Measurements from ENCODE around the gene HECTD4.
"Not testable (repeated sequence)": the region's sequence is repeated elsewhere in the genome, so short reads cannot be mapped to it uniquely, and the experiment has no call there.

The HECTD4 gene

DNA sequence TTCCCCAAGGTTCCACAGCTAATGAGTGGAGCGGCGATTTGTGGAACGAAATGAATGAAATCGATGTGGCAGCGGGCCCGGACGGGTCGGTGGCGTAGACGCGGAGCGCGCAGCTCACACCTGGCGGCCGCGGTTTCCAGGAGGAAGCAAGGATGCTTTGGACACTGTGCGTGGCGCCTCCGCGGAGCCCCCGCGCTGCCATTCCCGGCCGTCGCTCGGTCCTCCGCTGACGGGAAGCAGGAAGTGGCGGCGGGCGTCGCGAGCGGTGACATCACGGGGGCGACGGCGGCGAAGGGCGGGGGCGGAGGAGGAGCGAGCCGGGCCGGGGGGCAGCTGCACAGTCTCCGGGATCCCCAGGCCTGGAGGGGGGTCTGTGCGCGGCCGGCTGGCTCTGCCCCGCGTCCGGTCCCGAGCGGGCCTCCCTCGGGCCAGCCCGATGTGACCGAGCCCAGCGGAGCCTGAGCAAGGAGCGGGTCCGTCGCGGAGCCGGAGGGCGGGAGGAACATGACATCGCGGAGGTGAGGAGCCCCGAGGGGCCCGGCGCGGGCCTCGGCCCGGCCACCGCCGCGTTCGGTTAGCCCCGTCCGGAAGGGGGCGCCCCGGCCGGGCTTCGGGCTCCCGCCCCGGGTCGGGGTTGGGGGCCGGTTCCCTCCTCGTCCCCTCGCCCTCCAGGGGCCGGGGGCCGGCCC is 36.5 kb upstream of the HECTD4 start, which contains the start of gene PTPN11:
TSS of gene PTPN11 (plus strand) at position 340 of the 689 bp plus-strand sequence. CDS start at position 505, 165 bp downstream.
- Histone ChIP-seq H3K4me3 (ENCODE audit: low read length) (peak within 1 kb of the TSS; percentile 95), H3K27me3 (ENCODE audit: control insufficient read depth, insufficient read depth, low read length) (no peaks in the 10 kb centered on the region), H3K4me1 (ENCODE audit: control insufficient read depth, insufficient read depth, low read length) (peaks cover 8% of the 10 kb centered on the region), H3K36me3 (ENCODE audit: control insufficient read depth, insufficient read depth, low read length) (no peaks in the 10 kb centered on the region), H3K9ac (ENCODE audit: low read length) (peak within 1 kb of the TSS; percentile 90), H3K27ac (ENCODE audit: low read depth, low read length) (peak within 1 kb of the TSS; percentile 95)

DNA sequence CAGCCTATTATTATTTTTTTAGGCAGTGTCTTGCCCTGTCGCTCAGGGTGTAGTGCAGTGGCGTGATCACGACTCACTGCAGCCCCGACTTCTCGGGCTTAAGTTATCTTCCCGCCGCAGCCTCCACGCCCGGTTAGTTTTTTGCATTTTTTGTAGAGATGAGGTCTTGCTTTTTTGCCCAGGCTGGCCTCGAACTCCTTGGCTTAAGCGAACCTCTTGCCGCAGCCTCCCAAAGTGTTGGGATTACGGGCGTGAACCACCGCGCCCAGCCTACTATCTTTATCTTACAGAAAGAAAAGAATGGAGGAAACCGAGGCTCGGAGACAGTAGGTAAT is 36.0 kb upstream of the HECTD4 start:
- Histone ChIP-seq H3K9ac (ENCODE audit: low read length) (peak overlapping the region; percentile 82), H3K4me1 (ENCODE audit: control insufficient read depth, insufficient read depth, low read length) (peaks cover 8% of the 10 kb centered on the region), H3K36me3 (ENCODE audit: control insufficient read depth, insufficient read depth, low read length) (no peaks in the 10 kb centered on the region), H3K27me3 (ENCODE audit: control insufficient read depth, insufficient read depth, low read length) (no peaks in the 10 kb centered on the region), H3K4me3 (ENCODE audit: low read length) (peak overlapping the region; percentile 95), H3K27ac (ENCODE audit: low read depth, low read length) (peak overlapping the region; percentile 95)

DNA sequence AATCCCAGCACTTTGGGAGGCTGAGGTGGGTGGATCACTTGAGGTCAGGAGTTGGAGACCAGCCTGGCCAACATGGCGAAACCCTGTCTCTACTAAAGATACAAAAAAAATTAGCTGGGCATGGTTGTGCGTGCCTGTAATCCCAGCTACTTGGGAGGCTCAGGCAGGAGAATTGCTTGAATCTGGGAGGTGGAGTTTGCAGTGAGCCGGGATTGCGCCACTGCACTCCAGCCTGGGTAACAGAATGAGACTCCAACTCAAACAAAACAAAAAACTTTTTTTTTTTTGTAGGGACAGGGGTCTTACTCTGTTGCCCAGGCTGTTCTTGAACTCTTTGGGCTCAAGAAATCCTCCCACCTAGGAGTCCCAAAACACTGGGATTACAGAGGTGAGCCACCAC is 33.2 kb upstream of the HECTD4 start:
- H3K4me1 ChIP-seq (ENCODE audit: control insufficient read depth, insufficient read depth, low read length); H3K4me3 ChIP-seq (ENCODE audit: low read length); H3K27me3 ChIP-seq (ENCODE audit: control insufficient read depth, insufficient read depth, low read length); H3K27ac ChIP-seq (ENCODE audit: low read depth, low read length); H3K36me3 ChIP-seq (ENCODE audit: control insufficient read depth, insufficient read depth, low read length); H3K9ac ChIP-seq (ENCODE audit: low read length): not testable (repeated sequence)

DNA sequence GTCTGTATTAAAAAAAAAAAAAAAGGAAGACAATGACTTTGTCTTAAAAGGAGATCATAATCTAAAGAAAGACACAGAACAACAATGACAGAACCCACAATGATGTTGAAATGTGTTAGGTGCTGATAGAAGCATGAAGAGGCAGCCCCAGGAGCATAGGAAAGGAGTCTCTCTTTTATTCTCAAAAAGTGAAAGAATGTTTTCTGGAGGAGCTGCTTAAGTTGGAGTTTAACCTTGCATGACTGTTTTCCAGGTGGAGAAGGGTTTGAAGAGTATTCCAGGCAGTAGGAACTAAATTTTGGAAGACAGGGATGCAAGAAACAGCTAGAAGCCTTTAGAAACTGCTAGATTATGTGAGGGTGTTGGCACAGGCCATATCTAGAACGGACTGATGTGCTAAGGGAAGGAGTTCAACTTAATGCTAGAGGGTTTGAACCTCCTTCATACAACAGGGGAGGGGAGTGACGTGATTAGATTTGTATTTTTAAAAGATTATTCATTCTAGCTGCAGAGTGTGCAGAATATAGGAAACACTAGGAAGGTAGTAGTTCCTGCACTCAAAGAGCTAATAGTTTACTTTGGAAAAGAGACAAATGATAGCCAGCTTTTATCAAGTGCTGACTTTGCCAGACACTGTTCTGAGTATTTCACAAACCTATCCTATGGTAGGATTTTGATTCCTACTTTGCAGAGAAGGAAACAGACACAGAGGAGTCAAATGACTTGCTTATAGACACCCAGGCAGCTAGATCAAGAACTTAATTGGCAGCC is 31.8 kb upstream of the HECTD4 start:
- Histone ChIP-seq H3K4me3 (ENCODE audit: low read length) (no peak overlapping the region), H3K27ac (ENCODE audit: low read depth, low read length) (no peak overlapping the region)

DNA sequence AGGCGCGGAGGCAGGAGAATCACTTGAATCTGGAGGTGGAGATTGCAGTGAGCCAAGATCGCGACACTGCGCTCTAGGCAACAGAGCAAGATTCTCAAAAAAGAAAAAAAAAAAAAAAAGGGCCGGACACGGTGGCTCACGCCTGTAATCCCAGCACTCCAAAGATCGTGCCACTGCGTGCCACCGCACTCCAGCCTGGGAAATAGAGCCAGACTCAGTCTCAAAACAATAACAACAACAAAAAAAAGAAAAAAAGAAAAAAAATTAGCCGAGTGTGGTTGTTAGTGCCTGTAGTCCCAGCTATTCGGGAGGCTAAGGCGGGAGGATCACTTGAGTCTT is 27.6 kb upstream of the HECTD4 start:
- Histone ChIP-seq H3K27me3 (ENCODE audit: control insufficient read depth, insufficient read depth, low read length) (no peaks in the 10 kb centered on the region), H3K9ac (ENCODE audit: low read length) (no peak overlapping the region), H3K4me1 (ENCODE audit: control insufficient read depth, insufficient read depth, low read length) (peaks cover 3% of the 10 kb centered on the region), H3K27ac (ENCODE audit: low read depth, low read length) (peak overlapping the region; percentile 32), H3K4me3 (ENCODE audit: low read length) (peak overlapping the region; percentile 96), H3K36me3 (ENCODE audit: control insufficient read depth, insufficient read depth, low read length) (peaks cover 10% of the 10 kb centered on the region)

More for the DNA sequence above, 31.8 kb upstream of the HECTD4 start:
- peaks cover 3% of the 10 kb centered on the region for H3K4me1 ChIP-seq (ENCODE audit: control insufficient read depth, insufficient read depth, low read length)
- no peaks in the 10 kb centered on the region for H3K36me3 ChIP-seq (ENCODE audit: control insufficient read depth, insufficient read depth, low read length)
- H3K9ac ChIP-seq (ENCODE audit: low read length) = no peak overlapping the region
- no peaks in the 10 kb centered on the region for H3K27me3 ChIP-seq (ENCODE audit: control insufficient read depth, insufficient read depth, low read length)

DNA sequence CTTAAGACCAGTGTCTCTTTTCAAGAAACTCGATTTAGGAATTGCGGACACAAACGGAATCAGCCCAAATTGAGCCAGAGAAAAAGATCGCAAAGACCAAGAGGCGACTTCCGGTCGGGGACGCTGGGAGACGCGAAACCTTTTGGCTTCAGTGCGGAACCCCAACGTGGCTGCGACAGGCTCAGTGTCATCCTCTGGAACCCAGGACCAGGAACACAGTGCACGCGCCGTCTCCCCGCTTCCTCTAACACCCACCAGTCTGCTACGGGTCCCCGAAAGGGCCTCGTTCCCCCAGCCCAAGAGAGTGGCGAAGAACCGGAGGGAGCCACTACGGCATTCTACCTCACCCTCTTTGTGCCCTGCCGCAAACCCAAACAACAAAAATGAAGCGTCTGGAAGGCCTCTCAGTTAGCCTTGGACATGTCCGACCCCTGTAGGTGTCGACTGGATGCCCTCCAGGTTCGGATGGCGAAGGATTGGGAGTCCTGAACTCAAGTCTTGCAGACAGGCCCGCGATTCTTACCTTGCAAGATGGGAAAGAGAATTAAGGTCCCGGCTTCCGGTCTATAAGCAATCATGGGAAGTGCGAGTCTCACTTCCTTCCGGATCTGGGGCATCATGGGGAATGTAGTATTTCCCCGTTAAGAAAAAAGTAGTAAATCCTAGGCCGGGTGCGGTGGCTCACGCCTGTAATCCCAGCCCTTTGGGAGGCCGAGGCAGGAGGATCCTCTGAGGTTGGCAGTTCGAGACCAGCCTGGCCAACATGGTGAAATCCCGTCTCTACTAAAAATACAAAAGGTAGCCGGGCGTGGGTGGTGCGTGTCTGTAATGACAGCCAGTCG is 27.1 kb upstream of the HECTD4 start, which contains the start of gene RPL6:
TSS of gene RPL6 (minus strand) at position 542 of the 842 bp plus-strand sequence. CDS start 949 bp downstream, outside the sequence.
- Histone ChIP-seq H3K36me3 (ENCODE audit: control insufficient read depth, insufficient read depth, low read length) (peaks cover 12% of the 10 kb centered on the region), H3K27ac (ENCODE audit: low read depth, low read length) (peak within 1 kb of the TSS; percentile 89), H3K4me3 (ENCODE audit: low read length) (peak within 1 kb of the TSS; percentile 96), H3K9ac (ENCODE audit: low read length) (peak within 1 kb of the TSS; percentile 97), H3K27me3 (ENCODE audit: control insufficient read depth, insufficient read depth, low read length) (no peaks in the 10 kb centered on the region), H3K4me1 (ENCODE audit: control insufficient read depth, insufficient read depth, low read length) (peaks cover 3% of the 10 kb centered on the region)

DNA sequence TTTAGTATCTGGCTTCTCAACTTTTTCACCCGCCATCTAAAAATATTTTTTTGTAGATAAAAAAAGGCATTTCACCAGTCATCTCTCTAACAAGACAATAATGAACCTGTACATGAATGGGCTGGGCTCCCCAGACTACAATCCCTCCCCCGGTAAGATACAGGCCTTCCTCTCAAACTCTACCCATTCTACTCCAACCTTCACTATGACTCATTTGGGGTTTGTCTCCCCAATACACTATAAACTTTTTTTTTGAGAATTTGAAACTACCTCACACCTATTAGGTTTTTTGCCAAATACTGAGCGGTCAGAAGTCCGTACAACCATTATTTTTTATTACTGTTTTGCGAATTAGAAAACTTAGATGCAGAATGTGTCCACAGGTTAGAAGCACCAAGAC is 26.4 kb upstream of the HECTD4 start:
- Histone ChIP-seq H3K9ac (ENCODE audit: low read length) (peak overlapping the region; percentile 97), H3K27ac (ENCODE audit: low read depth, low read length) (peak overlapping the region; percentile 89), H3K36me3 (ENCODE audit: control insufficient read depth, insufficient read depth, low read length) (peaks cover 12% of the 10 kb centered on the region), H3K4me1 (ENCODE audit: control insufficient read depth, insufficient read depth, low read length) (peaks cover 3% of the 10 kb centered on the region), H3K4me3 (ENCODE audit: low read length) (peak overlapping the region; percentile 96), H3K27me3 (ENCODE audit: control insufficient read depth, insufficient read depth, low read length) (no peaks in the 10 kb centered on the region)

DNA sequence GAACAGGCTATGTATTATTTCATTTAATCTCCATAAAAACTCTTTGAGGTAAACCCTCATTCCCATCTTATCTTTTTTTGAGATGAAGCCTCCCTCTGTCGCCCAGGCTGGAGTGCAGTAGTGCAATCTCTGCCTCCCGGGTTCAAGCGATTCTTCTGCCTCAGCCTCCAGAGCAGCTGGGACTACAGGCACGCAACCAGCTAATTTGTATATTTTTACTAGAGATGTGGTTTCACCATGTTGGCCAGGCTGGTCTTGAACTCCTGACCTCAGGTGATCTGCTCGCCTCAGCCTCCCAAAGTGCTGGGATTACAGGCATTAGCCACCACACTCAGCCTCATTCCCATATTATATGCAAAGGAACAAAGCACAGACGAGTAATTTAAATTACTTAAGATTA is 25.5 kb upstream of the HECTD4 start:
- Histone ChIP-seq H3K4me3 (ENCODE audit: low read length) (peak overlapping the region; percentile 9), H3K36me3 (ENCODE audit: control insufficient read depth, insufficient read depth, low read length) (peaks cover 12% of the 10 kb centered on the region)
- H3K27me3 ChIP-seq (ENCODE audit: control insufficient read depth, insufficient read depth, low read length); H3K4me1 ChIP-seq (ENCODE audit: control insufficient read depth, insufficient read depth, low read length); H3K9ac ChIP-seq (ENCODE audit: low read length); H3K27ac ChIP-seq (ENCODE audit: low read depth, low read length): not testable (repeated sequence)

DNA sequence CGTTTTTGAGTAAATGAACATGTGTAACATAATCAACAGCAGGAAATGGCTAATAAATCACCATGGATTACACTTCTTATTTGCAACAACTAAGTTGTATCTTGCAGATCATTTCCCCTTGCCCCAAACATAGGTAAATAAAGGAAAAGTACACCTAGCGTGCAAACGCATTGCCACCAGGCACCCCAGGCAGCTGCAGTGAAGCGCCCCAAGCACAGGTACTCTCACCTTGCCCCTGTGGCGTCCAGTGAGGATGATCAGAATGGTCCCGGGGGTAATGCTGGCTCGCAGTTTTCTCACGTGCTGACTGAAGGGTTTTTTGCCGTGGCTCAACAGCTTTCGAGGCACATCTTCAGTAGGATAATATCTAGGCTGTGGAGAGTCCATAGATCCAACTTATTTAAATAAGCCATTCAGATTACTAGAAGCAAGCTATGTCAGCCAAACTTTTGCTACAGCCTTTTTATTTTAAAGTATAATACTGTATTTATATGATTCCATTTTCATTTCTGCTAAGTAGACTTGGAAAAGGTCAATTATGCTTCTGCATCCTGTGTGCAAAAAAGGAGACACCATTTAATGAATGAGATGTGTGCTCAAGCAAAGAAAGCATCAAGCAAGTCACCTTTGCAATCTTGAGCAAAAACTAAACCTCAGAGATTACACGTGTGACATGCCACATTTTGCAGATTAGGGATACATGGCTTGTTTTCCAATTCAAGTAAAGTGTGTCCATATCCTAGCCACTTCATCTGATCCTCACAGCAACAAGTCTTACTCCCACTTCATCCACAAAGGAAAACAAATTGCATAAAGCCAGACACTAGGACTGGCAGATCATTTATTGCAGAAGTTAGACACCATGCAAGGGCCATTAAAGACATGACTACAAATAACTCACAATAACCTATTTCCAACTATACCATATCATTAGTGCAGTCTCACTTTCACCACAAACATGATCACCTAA is 24.6 kb upstream of the HECTD4 start:
- Histone ChIP-seq H3K9ac (ENCODE audit: low read length) (no peak overlapping the region), H3K4me3 (ENCODE audit: low read length) (no peak overlapping the region), H3K36me3 (ENCODE audit: control insufficient read depth, insufficient read depth, low read length) (peaks cover 12% of the 10 kb centered on the region), H3K27me3 (ENCODE audit: control insufficient read depth, insufficient read depth, low read length) (no peaks in the 10 kb centered on the region), H3K4me1 (ENCODE audit: control insufficient read depth, insufficient read depth, low read length) (peaks cover 3% of the 10 kb centered on the region), H3K27ac (ENCODE audit: low read depth, low read length) (no peak overlapping the region)

DNA sequence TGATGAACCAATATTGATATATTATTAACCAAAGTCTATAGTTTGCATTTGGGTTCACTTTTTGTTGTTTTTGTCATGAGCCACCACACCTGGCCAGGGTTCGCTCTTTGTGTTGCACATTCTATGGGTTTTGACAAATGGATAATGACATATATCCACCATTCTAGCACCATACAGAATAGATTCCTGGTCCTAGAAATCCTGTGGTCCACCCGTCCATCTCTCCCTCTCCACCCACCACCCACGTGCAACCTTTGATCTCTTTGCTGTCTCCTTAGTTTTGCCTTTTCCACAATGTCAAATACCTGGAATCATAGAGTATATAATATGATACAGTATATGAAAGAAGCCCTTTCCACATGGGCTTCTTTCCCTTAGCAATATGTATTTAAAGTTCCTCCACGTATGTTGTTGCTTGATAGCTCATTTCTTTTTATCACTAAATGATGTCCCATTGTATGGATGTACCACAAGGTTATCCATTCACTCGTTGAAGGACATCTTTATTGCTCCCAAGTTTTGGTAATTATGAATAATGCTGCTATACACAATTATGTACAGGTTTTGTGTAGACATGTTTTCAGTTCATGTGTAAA is 19.8 kb upstream of the HECTD4 start:
- no peak overlapping the region for H3K9ac ChIP-seq (ENCODE audit: low read length)
- H3K4me1 ChIP-seq (ENCODE audit: control insufficient read depth, insufficient read depth, low read length) = no peaks in the 10 kb centered on the region
- no peak overlapping the region for H3K4me3 ChIP-seq (ENCODE audit: low read length)
- H3K36me3 ChIP-seq (ENCODE audit: control insufficient read depth, insufficient read depth, low read length) = peaks cover 8% of the 10 kb centered on the region
- H3K27ac ChIP-seq (ENCODE audit: low read depth, low read length) = no peak overlapping the region
- H3K27me3 ChIP-seq (ENCODE audit: control insufficient read depth, insufficient read depth, low read length) = no peaks in the 10 kb centered on the region

DNA sequence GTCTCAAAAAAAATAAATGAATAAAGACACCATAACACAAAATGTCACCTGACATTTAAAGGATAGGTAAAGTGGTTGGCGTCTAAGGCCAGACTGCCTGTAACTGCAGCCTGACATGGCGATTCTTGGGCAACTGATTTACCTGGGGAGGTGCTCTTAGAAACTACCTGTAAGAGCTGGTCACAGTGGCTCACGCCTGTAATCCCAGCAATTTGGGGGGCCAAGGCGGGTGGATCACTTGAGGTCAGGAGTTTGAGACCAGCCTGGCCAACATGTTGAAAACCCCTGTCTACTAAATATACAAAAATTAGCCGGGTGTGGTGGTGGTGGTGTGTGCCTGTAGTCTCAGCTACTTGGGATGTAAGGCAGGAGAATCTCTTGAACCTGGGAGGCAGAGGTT is 18.8 kb upstream of the HECTD4 start:
- Histone ChIP-seq H3K4me1 (ENCODE audit: control insufficient read depth, insufficient read depth, low read length) (no peaks in the 10 kb centered on the region), H3K9ac (ENCODE audit: low read length) (no peak overlapping the region), H3K27ac (ENCODE audit: low read depth, low read length) (no peak overlapping the region), H3K27me3 (ENCODE audit: control insufficient read depth, insufficient read depth, low read length) (no peaks in the 10 kb centered on the region), H3K36me3 (ENCODE audit: control insufficient read depth, insufficient read depth, low read length) (peaks cover 2% of the 10 kb centered on the region), H3K4me3 (ENCODE audit: low read length) (no peak overlapping the region)
